ENCODE data around the gene ADAT2.

DNA sequence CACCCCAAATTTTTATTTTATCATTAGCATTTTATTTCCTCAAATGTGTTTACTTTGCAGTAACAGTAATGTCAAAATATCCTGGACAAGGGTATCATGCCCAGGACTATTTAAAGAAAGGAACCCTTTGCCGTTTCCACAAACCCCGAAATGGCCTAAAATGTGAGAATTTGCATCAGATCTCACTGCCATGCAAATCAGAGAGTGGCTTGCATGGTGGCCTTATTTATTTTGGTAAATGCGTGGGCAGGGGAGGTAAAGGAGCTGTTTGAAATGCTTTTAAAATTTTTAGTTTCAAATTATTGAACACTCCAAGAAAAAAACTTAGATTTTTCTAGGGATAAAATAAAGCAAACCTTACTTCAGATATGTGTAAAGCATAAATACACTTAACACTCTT lies 43.8 kb downstream of the ADAT2 start:
- TF ChIP-seq NR2F1 (CRISPR knock-in tag; IDR thresholded peaks at IDR 0.05) (no peak), ZZZ3 (CRISPR knock-in tag; IDR thresholded peaks at IDR 0.05; ENCODE audit: borderline replicate concordance) (no peak), FOXJ3 (CRISPR knock-in tag; IDR thresholded peaks at IDR 0.05; ENCODE audit: borderline replicate concordance) (no peak), EP300 (IDR thresholded peaks at IDR 0.05; ENCODE audit: low read depth in 2 of 2, low read length in 2 of 2) (no peak), EP300 (CRISPR knock-in tag; IDR thresholded peaks at IDR 0.05; ENCODE audit: borderline replicate concordance) (no peak)
- TF ChIP-seq, protein P1, sequence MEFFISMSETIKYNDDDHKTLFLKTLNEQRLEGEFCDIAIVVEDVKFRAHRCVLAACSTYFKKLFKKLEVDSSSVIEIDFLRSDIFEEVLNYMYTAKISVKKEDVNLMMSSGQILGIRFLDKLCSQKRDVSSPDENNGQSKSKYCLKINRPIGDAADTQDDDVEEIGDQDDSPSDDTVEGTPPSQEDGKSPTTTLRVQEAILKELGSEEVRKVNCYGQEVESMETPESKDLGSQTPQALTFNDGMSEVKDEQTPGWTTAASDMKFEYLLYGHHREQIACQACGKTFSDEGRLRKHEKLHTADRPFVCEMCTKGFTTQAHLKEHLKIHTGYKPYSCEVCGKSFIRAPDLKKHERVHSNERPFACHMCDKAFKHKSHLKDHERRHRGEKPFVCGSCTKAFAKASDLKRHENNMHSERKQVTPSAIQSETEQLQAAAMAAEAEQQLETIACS (CRISPR knock-in tag; IDR thresholded peaks at IDR 0.05): no peak
- TF ChIP-seq, protein P2, sequence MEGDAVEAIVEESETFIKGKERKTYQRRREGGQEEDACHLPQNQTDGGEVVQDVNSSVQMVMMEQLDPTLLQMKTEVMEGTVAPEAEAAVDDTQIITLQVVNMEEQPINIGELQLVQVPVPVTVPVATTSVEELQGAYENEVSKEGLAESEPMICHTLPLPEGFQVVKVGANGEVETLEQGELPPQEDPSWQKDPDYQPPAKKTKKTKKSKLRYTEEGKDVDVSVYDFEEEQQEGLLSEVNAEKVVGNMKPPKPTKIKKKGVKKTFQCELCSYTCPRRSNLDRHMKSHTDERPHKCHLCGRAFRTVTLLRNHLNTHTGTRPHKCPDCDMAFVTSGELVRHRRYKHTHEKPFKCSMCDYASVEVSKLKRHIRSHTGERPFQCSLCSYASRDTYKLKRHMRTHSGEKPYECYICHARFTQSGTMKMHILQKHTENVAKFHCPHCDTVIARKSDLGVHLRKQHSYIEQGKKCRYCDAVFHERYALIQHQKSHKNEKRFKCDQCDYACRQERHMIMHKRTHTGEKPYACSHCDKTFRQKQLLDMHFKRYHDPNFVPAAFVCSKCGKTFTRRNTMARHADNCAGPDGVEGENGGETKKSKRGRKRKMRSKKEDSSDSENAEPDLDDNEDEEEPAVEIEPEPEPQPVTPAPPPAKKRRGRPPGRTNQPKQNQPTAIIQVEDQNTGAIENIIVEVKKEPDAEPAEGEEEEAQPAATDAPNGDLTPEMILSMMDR (CRISPR knock-in tag; IDR thresholded peaks at IDR 0.05): no peak
- TF ChIP-seq, protein P3, sequence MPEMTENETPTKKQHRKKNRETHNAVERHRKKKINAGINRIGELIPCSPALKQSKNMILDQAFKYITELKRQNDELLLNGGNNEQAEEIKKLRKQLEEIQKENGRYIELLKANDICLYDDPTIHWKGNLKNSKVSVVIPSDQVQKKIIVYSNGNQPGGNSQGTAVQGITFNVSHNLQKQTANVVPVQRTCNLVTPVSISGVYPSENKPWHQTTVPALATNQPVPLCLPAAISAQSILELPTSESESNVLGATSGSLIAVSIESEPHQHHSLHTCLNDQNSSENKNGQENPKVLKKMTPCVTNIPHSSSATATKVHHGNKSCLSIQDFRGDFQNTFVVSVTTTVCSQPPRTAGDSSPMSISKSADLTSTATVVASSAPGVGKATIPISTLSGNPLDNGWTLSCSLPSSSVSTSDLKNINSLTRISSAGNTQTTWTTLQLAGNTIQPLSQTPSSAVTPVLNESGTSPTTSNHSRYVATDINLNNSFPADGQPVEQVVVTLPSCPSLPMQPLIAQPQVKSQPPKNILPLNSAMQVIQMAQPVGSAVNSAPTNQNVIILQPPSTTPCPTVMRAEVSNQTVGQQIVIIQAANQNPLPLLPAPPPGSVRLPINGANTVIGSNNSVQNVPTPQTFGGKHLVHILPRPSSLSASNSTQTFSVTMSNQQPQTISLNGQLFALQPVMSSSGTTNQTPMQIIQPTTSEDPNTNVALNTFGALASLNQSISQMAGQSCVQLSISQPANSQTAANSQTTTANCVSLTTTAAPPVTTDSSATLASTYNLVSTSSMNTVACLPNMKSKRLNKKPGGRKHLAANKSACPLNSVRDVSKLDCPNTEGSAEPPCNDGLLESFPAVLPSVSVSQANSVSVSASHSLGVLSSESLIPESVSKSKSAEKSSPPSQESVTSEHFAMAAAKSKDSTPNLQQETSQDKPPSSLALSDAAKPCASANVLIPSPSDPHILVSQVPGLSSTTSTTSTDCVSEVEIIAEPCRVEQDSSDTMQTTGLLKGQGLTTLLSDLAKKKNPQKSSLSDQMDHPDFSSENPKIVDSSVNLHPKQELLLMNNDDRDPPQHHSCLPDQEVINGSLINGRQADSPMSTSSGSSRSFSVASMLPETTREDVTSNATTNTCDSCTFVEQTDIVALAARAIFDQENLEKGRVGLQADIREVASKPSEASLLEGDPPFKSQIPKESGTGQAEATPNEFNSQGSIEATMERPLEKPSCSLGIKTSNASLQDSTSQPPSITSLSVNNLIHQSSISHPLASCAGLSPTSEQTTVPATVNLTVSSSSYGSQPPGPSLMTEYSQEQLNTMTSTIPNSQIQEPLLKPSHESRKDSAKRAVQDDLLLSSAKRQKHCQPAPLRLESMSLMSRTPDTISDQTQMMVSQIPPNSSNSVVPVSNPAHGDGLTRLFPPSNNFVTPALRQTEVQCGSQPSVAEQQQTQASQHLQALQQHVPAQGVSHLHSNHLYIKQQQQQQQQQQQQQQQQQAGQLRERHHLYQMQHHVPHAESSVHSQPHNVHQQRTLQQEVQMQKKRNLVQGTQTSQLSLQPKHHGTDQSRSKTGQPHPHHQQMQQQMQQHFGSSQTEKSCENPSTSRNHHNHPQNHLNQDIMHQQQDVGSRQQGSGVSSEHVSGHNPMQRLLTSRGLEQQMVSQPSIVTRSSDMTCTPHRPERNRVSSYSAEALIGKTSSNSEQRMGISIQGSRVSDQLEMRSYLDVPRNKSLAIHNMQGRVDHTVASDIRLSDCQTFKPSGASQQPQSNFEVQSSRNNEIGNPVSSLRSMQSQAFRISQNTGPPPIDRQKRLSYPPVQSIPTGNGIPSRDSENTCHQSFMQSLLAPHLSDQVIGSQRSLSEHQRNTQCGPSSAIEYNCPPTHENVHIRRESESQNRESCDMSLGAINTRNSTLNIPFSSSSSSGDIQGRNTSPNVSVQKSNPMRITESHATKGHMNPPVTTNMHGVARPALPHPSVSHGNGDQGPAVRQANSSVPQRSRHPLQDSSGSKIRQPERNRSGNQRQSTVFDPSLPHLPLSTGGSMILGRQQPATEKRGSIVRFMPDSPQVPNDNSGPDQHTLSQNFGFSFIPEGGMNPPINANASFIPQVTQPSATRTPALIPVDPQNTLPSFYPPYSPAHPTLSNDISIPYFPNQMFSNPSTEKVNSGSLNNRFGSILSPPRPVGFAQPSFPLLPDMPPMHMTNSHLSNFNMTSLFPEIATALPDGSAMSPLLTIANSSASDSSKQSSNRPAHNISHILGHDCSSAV (CRISPR knock-in tag; IDR thresholded peaks at IDR 0.05; ENCODE audit: borderline replicate concordance): no peak
